HL-60 (cell line): Measurements from ENCODE around the gene TIGD3.

Experiments used
- CTCF ChIP-seq: IDR thresholded peaks from one replicate; pipeline ENCODE4 v1.5.1; 2011; ENCODE audit warnings: low read length, control low read depth, inconsistent platforms; ENCODE audit not compliant: insufficient read depth
- POLR2AphosphoS5 ChIP-seq: IDR thresholded peaks from 2 replicates; pipeline ENCODE4 v1.6.1; 2012; ENCODE audit warnings: low read depth

- TF ChIP-seq CTCF (no peak), POLR2AphosphoS5 (peak; percentile 31; the same call in 1 of the 2 replicates)
Observed at GRCh38 chr11:65308281-65308891, 46.2 kb upstream of the TIGD3 start.
